Adrenal gland (tissue), 12 donors: ENCODE measurements around the gene ESAM. TPM values are rescaled to one million over a fixed set of nuclear protein-coding genes. Genes with fewer than 3 reads are reported as not detected.

ENCODE experiments used
- DNase-seq, 7 donors: peaks; one replicate each; pipeline ENCODE4 v3.0.0-alpha.2; 2019 to 2020
- H3K27ac ChIP-seq, 5 donors: fragments of 200-600 bp; sonication (generic) in 4 of 5; 1 replicate in 3 of 5; 2 replicates in 2 of 5; pipeline versions ENCODE4 v1.5.1 to v1.8.0; 2016 to 2020; ENCODE audit warnings: mild to moderate bottlenecking in 1 of 5
- H3K27me3 ChIP-seq: fragments of 200-600 bp; 2 replicates; pipeline ENCODE4 v1.8.0; 2021
- H3K36me3 ChIP-seq, 2 donors: fragments of 200-600 bp; replicated peaks in 1 of 2; 1 replicate in 1 of 2; 2 replicates in 1 of 2; pipeline versions ENCODE4 v1.5.1 to v1.8.0; 2018 to 2022
- H3K4me1 ChIP-seq, 2 donors: fragments of 200-600 bp; replicated peaks in 1 of 2; 1 replicate in 1 of 2; 2 replicates in 1 of 2; pipeline versions ENCODE4 v1.5.1 to v1.8.0; 2018 to 2021
- H3K4me3 ChIP-seq, 4 donors: fragments of 200-600 bp; sonication (generic) in 3 of 4; one replicate each; pipeline ENCODE4 v1.5.1; 2016 to 2018
- H3K9me3 ChIP-seq, 3 donors: fragments of 200-600 bp; sonication (generic) in 1 of 3; replicated peaks in 1 of 3; 1 replicate in 2 of 3; 2 replicates in 1 of 3; pipeline versions ENCODE4 v1.5.1 to v1.8.0; 2016 to 2021
- CTCF ChIP-seq, 6 experiments: fragments of 450-650 bp in 4 of 6; fragments of 200-600 bp in 2 of 6; sonication (generic) in 1 of 6; IDR thresholded peaks; 1 replicate in 5 of 6; 2 replicates in 1 of 6; pipeline versions ENCODE4 v1.5.1 to v1.8.0; 2016 to 2021; ENCODE audit warnings: antibody characterized with exemption in 6 of 6, mild to moderate bottlenecking in 2 of 6, moderate library complexity in 1 of 6
- POLR2A ChIP-seq, 2 donors: fragments of 450-650 bp; IDR thresholded peaks; one replicate each; pipeline ENCODE4 v1.6.1; 2017; ENCODE audit warnings: antibody characterized with exemption in 2 of 2, mild to moderate bottlenecking in 2 of 2, moderate library complexity in 1 of 2
- WGBS, 4 donors: extraction: QIAGEN DNeasy Blood & Tissue Kit in 2 of 4; methylation state at CpG; one replicate each; pipeline versions ENCODE4 v1.1.5 to v1.1.7; 2013 to 2017; 5-methylcytosine and 5-hydroxymethylcytosine counted together
- intact Hi-C, 2 donors: fragments of 100-400 bp; cut with DNase I; formaldehyde crosslinking; loops; one replicate each; pipeline versions ENCODE4 v1.14.1 to v1.15.0; 2022 to 2023
- polyA plus RNA-seq, 3 donors: library from polyadenylated mRNA; stranded (reverse); fragments of 200-250 nt in 2 of 3; fragments of 350-450 nt in 1 of 3; fragmentation: Illumina TruSeq in 1 of 3; extraction: RNeasy Lipid Tissue Mini Kit (QIAGEN cat#74804) in 1 of 3; gene quantifications; one replicate each; pipeline ENCODE4 v1.2.3, GENCODE V29; 2013 to 2014
- total RNA-seq, 9 donors: library from RNA; depleted of rRNA in 4 of 9; stranded (reverse); fragments of >200 nt in 4 of 9; fragments of 120-200 nt in 1 of 9; fragmentation: NEBNext Ultra II Directional in 1 of 9; extraction: Animal tissue kit (Norgen Biotek cat#: 25700) in 1 of 9; gene quantifications; one replicate each; pipeline versions ENCODE4 v1.1.0 to v1.2.4, GENCODE V29; 2013 to 2023
- donor health status: healthy with polysubstance abuse.
- donor health status: Bipolar disorder and iron deficiency.
- donor health status: DM: yes; HTN: yes; CAD: no.
- donor health status: DM: no; HTN: no; CAD: no.
- donor health status: DM: no; HTN: no; CAD: no.
- donor health status: DM: yes; HTN: yes; CAD: no.

ESAM gene
- total and polyA plus RNA-seq, 12 donors: 8.2 to 36.9 (median 29.2) TPM

- peaks cover 43% of the 10 kb centered on the region for H3K27me3 ChIP-seq
- 21 to 30% (median 22%) methylated on average over 12 to 52 of the region's 52 CpGs for WGBS, 4 donors
Measured at GRCh38 chr11:124759266-124760204, 2.6 kb downstream of the ESAM start.

GRCh38 chr11:124758355-124759265, 3.5 kb downstream of the ESAM start:
- no peaks in the 10 kb centered on the region for H3K36me3 ChIP-seq
- peak overlapping the region in 2 of 5 donors; percentile 12 to 55 for H3K27ac ChIP-seq
- H3K9me3 ChIP-seq: no peaks in the 10 kb centered on the region
- TF ChIP-seq POLR2A (IDR thresholded peaks at IDR 0.05) (no peak), CTCF (IDR thresholded peaks at IDR 0.05) (peak; percentile 53 to 71 (median 64))
- peaks cover 43% of the 10 kb centered on the region for H3K27me3 ChIP-seq
- WGBS, 4 donors: 8 to 12% (median 10%) methylated on average over 25 to 53 of the region's 53 CpGs
- peak overlapping the region in 1 of 4 donors; percentile 35 for H3K4me3 ChIP-seq
- H3K4me1 ChIP-seq: peaks cover 6 to 43% of the 10 kb centered on the region in 2 donors
- intact Hi-C loops: no loop called here
- peak; percentile 62 to 78 (median 73) for DNase-seq

More at GRCh38 chr11:124759266-124760204, 2.6 kb downstream of the ESAM start:
- peak overlapping the region in 3 of 5 donors; percentile 21 to 55 (median 29) for H3K27ac ChIP-seq
- H3K4me1 ChIP-seq: peaks cover 6 to 43% of the 10 kb centered on the region in 2 donors
- peak in 5 of 7 donors; percentile 41 to 75 (median 53) for DNase-seq
- peak overlapping the region in 1 of 4 donors; percentile 47 for H3K4me3 ChIP-seq
- no peaks in the 10 kb centered on the region for H3K36me3 ChIP-seq
- no peaks in the 10 kb centered on the region for H3K9me3 ChIP-seq
- TF ChIP-seq CTCF (IDR thresholded peaks at IDR 0.05) (no peak), POLR2A (IDR thresholded peaks at IDR 0.05) (no peak)
- intact Hi-C loops: loop anchor here (5.0 kb wide), 1 partner anchor 87 kb away; the partner anchor contains the start of genes SIAE (in 2 of the 2) and SPA17 (in 2 of the 2)

- TF ChIP-seq POLR2A (IDR thresholded peaks at IDR 0.05): no peak
- TF ChIP-seq CTCF (IDR thresholded peaks at IDR 0.05): no peak
- no peak overlapping the region for H3K4me3 ChIP-seq
- intact Hi-C loops: no loop called here
- DNase-seq: no peak
- H3K9me3 ChIP-seq: no peaks in the 10 kb centered on the region
- 42 to 64% (median 49%) methylated on average over 3 of the region's 3 CpGs for WGBS, 4 donors
- H3K27ac ChIP-seq: no peak overlapping the region
- H3K4me1 ChIP-seq: peaks cover 0 to 31% of the 10 kb centered on the region in 2 donors
- H3K36me3 ChIP-seq: no peaks in the 10 kb centered on the region
- H3K27me3 ChIP-seq: peaks cover 40% of the 10 kb centered on the region
Measured at GRCh38 chr11:124757320-124757719, 4.8 kb downstream of the ESAM start.
